ENCODE results near the gene GOLM1.

The GOLM1 gene

GRCh38 chr9:86093788-86094555, 5.4 kb downstream of the GOLM1 start:
- DNase-seq = no peak
- intact Hi-C loops (cut with DNase I) = no loop called here

GRCh38 chr9:86091477-86091876, 7.9 kb downstream of the GOLM1 start:
- no peak for DNase-seq
- intact Hi-C loops (cut with DNase I) = no loop called here

DNA sequence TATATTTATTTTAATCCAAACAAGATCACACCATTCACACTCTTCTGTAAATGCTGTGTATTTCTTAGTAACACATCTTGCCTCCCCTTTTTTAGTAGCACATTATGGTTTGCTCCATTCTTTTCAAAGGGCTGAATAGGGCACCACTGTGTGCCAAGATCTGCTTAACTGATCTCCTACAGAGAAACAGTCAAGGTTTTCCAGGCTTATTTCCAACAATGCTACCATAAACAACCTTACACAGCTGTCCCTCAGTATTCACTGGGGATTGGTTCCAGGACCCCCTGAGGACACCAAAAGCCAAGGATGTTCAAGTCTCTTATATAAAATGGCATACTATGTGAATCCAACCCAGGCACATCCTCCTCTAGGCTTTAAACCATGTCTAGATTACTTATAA, 16.5 kb downstream of the GOLM1 start:
- intact Hi-C loops (cut with DNase I) = no loop called here
- peak in 1 of 42 donors; percentile 6 for DNase-seq

- peak in 10 of 42 donors; percentile 9 to 53 (median 26) for DNase-seq
- intact Hi-C loops (cut with DNase I) = no loop called here
These were observed 19.4 kb downstream of the GOLM1 start for GRCh38 chr9:86079865-86080469.

DNA sequence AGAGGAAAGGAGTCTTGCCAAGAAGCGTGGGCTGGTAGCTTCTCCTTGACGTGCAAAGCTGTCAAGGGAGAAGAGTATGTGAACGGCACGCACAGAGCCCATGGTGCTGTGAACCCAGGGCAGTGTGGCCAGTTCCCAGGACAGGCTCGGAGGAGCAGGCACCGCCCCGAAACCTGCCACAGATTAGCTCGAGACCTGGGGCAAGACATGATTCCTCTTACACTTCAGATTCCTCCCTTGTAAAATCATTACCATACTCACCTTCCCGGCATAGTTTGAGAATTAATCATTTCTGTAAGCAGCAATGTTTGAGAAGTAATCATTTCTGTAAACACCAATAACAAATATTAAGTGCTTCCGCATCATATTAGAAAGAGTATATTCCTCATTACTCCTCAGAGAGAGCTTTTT, 19.9 kb downstream of the GOLM1 start:
- intact Hi-C loops (cut with DNase I) = no loop called here
- DNase-seq = peak in 2 of 42 donors; percentile 21 to 27

DNA sequence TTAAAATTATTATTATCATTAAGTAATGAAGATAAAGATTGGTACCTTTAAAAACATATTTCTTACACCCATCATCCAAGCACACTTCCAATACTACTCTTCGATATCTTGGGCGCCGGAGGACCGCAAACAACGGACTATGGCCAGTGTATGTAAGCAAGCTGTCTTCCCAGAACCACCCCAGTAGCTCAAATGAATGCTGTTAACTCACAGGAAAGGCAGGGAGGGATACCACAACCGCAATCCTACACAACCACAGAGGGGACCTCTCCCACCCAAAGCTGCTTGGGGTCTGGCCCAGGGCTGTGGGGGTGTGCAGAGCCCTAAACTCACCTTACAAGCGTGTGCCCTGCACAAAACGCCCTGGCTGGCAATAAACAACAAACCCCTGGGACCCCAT, 20.6 kb downstream of the GOLM1 start:
- DNase-seq = no peak
- intact Hi-C loops (cut with DNase I) = no loop called here

DNA sequence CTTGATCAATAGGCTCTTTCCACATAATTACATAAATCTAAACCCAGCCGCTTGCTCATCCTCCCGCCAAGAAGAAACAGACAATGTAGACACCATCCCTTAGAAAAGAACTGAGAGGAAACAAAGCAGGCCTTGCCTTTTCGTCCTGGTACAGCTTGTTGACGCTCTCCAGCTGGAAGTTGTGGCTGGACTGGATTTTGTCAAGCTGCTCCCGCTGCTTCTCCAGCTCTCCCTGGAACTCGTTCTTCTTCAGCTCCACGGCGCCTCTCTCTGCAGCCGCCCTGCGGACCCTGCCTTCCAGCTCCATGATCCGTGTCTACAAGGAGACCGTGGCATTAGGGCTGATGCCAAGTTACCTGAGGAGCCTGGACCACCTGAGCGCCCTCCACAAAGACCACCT, 22.1 kb downstream of the GOLM1 start:
- peak in 3 of 42 donors; percentile 22 to 37 (median 24) for DNase-seq
- intact Hi-C loops (cut with DNase I) = no loop called here

- no peak for DNase-seq
- intact Hi-C loops (cut with DNase I) = no loop called here
These were observed 23.9 kb downstream of the GOLM1 start for GRCh38 chr9:86075132-86076109.

DNA sequence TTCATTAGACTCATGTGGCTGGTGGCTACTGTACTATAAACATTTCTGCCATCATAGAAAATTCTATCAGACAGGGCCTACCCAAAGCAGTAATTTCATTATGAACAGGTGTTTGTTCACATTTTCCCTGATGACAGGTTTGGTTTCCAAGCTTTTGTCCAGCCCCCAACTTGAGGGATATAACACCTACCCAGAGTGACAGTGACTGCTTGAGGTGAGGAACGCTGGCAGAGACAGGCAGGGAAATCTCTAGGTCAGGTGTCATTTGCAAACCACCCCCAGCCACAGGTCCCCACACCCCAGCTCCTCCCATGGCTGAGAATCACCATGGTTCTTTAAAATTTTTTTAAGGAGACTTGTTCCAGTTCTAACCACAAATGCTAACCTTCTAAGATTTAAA, 25.5 kb downstream of the GOLM1 start:
- intact Hi-C loops (cut with DNase I) = no loop called here
- DNase-seq = no peak

- intact Hi-C loops (cut with DNase I) = no loop called here
These were observed 26.9 kb downstream of the GOLM1 start for GRCh38 chr9:86072394-86072877.

GRCh38 chr9:86069206-86069869, 30.0 kb downstream of the GOLM1 start:
- intact Hi-C loops (cut with DNase I) = no loop called here
- DNase-seq = no peak

More at GRCh38 chr9:86072394-86072877, 26.9 kb downstream of the GOLM1 start:
- DNase-seq = no peak

GRCh38 chr9:86064220-86064619, 35.1 kb downstream of the GOLM1 start:
- intact Hi-C loops (cut with DNase I) = no loop called here
- DNase-seq = peak in 31 of 42 donors; percentile 22 to 83 (median 53)

DNA sequence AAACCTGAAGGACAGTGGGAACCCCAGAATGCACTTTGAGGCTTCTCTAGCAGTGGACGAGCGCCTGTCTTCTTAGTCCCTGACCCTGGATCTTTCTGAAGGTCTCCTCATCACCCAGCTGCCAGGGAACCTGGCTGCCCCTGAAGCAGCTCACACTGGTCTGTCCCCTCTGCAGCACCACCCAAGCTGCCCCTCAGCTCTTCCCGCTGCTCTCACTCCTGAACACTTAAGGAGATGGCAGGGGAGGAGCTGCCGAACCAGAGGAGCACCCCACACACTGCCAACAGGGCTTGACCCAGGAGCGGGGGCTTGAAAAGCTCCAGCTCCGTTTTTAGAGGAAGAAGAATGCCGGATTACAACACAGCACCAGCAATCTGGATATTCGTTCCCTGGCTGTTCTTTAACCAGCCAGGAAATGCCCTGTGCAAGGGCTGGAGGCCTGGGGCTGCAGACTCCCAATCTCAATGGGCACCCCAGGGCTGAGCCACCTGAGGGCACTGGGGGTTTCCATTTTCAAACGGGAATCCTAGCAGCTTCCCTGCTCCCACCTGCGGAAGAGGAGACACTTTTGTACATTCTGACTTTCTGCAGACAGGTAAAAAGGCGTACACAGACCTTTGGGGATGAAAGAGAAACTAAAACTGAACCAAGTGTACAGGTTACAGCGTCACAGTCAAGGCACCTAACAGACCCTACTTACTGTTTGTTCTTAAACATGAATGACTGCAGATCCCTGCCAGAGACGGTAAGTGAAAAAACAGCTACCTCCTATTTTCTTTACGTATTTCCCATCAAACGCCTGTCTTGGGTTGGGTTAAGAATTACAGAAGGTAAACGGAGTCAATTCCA, 36.3 kb downstream of the GOLM1 start:
- intact Hi-C loops (cut with DNase I) = no loop called here
- DNase-seq = no peak

GRCh38 chr9:86061972-86062739, 37.2 kb downstream of the GOLM1 start:
- intact Hi-C loops (cut with DNase I) = no loop called here
- peak in 34 of 42 donors; percentile 7 to 83 (median 46) for DNase-seq

- intact Hi-C loops (cut with DNase I) = no loop called here
- no peak for DNase-seq
These were observed 41.9 kb downstream of the GOLM1 start for GRCh38 chr9:86057491-86057890.

- no peak for DNase-seq
- intact Hi-C loops (cut with DNase I) = no loop called here
These were observed 44.7 kb downstream of the GOLM1 start for GRCh38 chr9:86054695-86055094.
